ENCODE data around the gene GMPPA.

Gene GMPPA

GRCh38 chr2:219507581-219508443, 9.1 kb downstream of the GMPPA start:
- TF ChIP-seq CTCF (conservative IDR thresholded peaks at IDR 0.05; ENCODE audit: low read depth, low read length): no peak
- H3K4me3 ChIP-seq (ENCODE audit: low read length): no peak overlapping the region
- no peak for DNase-seq (ENCODE audit: low read depth)

GRCh38 chr2:219508444-219508734, 9.7 kb downstream of the GMPPA start:
- no peak for DNase-seq (ENCODE audit: low read depth)
- H3K4me3 ChIP-seq (ENCODE audit: low read length): no peak overlapping the region
- no peak for TF ChIP-seq CTCF (conservative IDR thresholded peaks at IDR 0.05; ENCODE audit: low read depth, low read length)

GRCh38 chr2:219508971-219509779, 10.5 kb downstream of the GMPPA start:
- no peak for TF ChIP-seq CTCF (conservative IDR thresholded peaks at IDR 0.05; ENCODE audit: low read depth, low read length)
- DNase-seq (ENCODE audit: low read depth): no peak
- no peak overlapping the region for H3K4me3 ChIP-seq (ENCODE audit: low read length)

GRCh38 chr2:219509780-219510511, 11.3 kb downstream of the GMPPA start:
- peak; percentile 87 for TF ChIP-seq CTCF (conservative IDR thresholded peaks at IDR 0.05; ENCODE audit: low read depth, low read length)
- H3K4me3 ChIP-seq (ENCODE audit: low read length): peak overlapping the region; percentile 37
- peak; percentile 36 for DNase-seq (ENCODE audit: low read depth)

- no peak for TF ChIP-seq CTCF (conservative IDR thresholded peaks at IDR 0.05; ENCODE audit: low read depth, low read length)
- H3K4me3 ChIP-seq (ENCODE audit: low read length): no peak overlapping the region
- no peak for DNase-seq (ENCODE audit: low read depth)
These were observed 11.9 kb downstream of the GMPPA start for GRCh38 chr2:219510512-219511135.

GRCh38 chr2:219511547-219512325, 13.0 kb downstream of the GMPPA start:
- no peak for DNase-seq (ENCODE audit: low read depth)
- H3K4me3 ChIP-seq (ENCODE audit: low read length): no peak overlapping the region
- no peak for TF ChIP-seq CTCF (conservative IDR thresholded peaks at IDR 0.05; ENCODE audit: low read depth, low read length)

Measured in retinal pigment epithelial cell (primary cell).